GM10266 (cell line): Measurements from ENCODE around the gene SF3A2.

Experiments
- DNase-seq: peaks from one replicate; pipeline ENCODE4 v3.0.0; 2012; ENCODE audit errors: extremely low spot score
- CTCF ChIP-seq: IDR thresholded peaks from 2 replicates; pipeline ENCODE4 v1.5.1; 2012; ENCODE audit warnings: mild to moderate bottlenecking, low read depth; ENCODE audit not compliant: control insufficient read depth, insufficient read depth; ENCODE audit errors: missing control alignments

The SF3A2 gene

DNA sequence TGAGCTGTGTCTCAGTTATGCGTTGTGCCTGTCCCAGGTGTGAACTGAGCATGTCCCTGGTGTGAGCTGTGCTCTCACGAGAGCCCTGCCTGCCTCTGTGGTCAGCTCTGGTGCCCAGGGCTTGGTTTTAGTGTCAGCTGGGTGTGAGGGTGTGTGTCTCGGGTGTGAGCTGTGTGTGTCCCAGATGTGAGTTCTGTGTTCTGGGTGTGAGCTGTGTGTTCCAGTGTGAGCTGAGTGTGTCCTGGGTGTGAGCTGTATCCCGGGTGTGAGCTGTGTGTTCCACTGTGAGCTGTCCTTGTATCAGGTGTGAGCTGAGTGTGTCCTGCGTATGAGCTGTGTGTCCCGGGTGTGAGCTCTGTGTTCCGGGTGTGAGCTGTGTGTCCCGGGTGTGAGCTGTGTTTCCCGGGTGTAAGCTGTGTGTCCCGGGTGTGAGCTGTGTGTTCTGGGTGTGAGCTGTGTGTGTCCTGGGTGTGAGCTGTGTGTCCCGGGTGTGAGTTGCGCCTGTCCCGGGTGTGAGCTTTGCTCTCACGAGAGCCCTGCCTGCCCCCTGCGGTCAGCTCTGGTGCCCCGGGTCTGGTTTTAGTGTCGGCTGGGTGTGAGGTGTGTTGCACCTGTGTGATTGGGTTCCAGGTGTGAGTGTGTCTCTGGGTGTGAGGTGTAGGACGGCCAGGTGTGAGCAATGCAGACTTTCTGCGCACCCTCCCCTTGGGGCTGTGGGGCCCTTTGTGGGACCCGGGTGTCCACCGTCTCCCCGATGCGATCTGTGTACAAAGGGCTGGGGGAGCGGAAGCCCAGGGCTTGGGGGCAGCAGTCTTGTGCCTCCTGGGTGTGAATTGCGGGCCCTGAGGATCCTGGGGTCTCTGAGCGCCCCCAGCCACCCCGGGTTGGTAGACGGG lies 52.4 kb downstream of the SF3A2 start:
- DNase-seq = no peak
- no peak for TF ChIP-seq CTCF

DNA sequence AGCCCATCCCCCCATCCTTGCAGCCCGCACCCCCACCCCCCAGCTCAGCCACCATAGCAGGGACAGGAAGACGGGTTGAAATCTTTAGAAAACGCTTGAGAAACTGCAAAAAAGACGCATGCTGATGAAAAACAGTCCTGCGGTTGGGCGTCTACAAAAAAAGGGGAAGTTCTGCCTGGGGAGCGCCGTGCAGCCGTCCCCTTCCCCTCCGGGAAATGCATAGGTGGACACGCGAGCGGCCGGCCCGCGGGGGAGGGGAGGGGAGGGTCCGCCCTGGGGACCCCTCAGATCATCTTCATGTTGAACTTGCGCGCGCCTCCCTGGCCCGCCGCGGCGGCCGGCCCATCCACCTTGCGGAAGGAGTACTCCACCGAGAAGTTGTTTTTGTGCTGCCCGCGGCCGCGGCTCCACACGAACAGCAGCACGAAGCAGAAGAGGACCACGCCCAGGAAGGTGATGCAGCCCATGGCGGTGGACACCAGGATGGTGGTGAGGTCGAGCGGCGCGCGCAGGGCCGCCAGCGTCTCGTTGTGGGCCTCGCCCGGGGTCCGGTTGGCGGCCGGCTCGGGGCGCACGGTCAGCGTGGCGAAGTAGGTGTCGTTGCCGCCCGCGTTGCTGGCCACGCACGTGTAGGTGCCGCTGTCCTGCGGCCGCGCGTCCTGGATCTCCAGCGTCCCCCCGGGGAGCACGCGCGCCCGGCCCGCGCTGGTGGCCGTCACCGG lies 53.3 kb downstream of the SF3A2 start:
- no peak for TF ChIP-seq CTCF
- DNase-seq = peak; percentile 89

GRCh38 chr19:2290441-2291184 lies 54.0 kb downstream of the SF3A2 start:
- peak; percentile 67 for DNase-seq
- no peak for TF ChIP-seq CTCF

- DNase-seq = no peak
- TF ChIP-seq CTCF = no peak
Observed at GRCh38 chr19:2291185-2291751, 54.6 kb downstream of the SF3A2 start.

DNA sequence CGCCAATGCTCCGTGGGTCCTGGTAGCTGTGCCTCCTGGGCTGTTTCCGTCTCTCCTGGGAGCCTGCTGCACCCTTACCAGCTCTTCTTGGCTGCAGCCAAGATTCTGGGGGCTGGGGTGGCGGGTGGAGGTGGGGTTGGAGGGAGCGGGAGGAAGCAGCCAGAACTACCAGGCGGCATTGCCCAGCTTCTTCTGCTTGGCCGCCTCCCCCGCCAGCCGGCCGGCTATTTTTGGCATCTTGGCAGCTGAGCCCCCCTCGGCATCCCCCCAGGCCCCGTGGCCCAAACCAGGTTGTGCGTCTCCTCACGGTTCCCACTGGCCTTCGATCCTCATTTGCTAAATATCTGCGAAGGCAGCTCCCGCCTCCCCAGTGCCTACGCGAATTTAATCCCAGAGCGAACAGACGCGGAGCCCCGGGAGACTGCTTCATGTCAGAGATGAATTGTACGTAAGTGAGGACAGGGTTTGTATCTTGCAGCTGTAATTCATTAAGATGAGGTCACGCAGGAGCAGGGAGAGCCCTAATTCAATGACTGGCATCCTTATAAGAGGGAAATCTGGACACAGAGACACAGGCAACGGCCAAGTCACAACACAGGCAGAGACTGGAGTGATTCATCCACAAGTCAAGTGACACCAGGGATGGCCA lies 58.2 kb downstream of the SF3A2 start:
- TF ChIP-seq CTCF = no peak
- no peak for DNase-seq

- no peak for DNase-seq
- no peak for TF ChIP-seq CTCF
Observed at GRCh38 chr19:2296141-2296540, 59.5 kb downstream of the SF3A2 start.
